Measurements from ENCODE around the gene SLC26A2. TPM values are rescaled to one million over a fixed set of nuclear protein-coding genes. Genes with fewer than 3 reads are reported as not detected.

The SLC26A2 gene
- total and polyA plus RNA-seq, 10 of the 15 experiments (the other 5 are each of a cell fraction or from before 2014, with no cell fraction given): 1.7 to 6.4 (median 4.2) TPM

- TF ChIP-seq, protein P1, sequence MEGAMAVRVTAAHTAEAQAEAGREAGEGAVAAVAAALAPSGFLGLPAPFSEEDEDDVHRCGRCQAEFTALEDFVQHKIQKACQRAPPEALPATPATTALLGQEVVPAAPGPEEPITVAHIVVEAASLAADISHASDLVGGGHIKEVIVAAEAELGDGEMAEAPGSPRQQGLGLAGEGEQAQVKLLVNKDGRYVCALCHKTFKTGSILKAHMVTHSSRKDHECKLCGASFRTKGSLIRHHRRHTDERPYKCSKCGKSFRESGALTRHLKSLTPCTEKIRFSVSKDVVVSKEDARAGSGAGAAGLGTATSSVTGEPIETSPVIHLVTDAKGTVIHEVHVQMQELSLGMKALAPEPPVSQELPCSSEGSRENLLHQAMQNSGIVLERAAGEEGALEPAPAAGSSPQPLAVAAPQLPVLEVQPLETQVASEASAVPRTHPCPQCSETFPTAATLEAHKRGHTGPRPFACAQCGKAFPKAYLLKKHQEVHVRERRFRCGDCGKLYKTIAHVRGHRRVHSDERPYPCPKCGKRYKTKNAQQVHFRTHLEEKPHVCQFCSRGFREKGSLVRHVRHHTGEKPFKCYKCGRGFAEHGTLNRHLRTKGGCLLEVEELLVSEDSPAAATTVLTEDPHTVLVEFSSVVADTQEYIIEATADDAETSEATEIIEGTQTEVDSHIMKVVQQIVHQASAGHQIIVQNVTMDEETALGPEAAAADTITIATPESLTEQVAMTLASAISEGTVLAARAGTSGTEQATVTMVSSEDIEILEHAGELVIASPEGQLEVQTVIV (IDR thresholded peaks at IDR 0.05; ENCODE audit: borderline replicate concordance, partially characterized antibody): no peak
- TF ChIP-seq PAX8 (IDR thresholded peaks at IDR 0.05): no peak
- TF ChIP-seq CHD2 (IDR thresholded peaks at IDR 0.05; ENCODE audit: borderline replicate concordance, low read depth, low read length): no peak
- no peak for TF ChIP-seq EGR1 (IDR thresholded peaks at IDR 0.05; ENCODE audit: borderline replicate concordance in 1 of 2, low read depth in 2 of 2, low read length in 2 of 2)
- TF ChIP-seq EZH2 (IDR thresholded peaks at IDR 0.05; ENCODE audit: borderline replicate concordance, control insufficient read depth, low read depth, low read length): no peak
- TF ChIP-seq IRF5 (IDR thresholded peaks at IDR 0.05; ENCODE audit: borderline replicate concordance): no peak
- TF ChIP-seq ETV6 (conservative IDR thresholded peaks at IDR 0.05 in 1 of 2, IDR thresholded peaks at IDR 0.05 in 1 of 2; ENCODE audit: borderline replicate concordance in 1 of 2, low read depth in 1 of 2): no peak
- TF ChIP-seq SUPT20H (IDR thresholded peaks at IDR 0.05; ENCODE audit: borderline replicate concordance, control insufficient read depth, low read depth, low read length): no peak
Observed at GRCh38 chr5:150017226-150018005, 56.9 kb downstream of the SLC26A2 start (continued).
